Measurements from ENCODE around the gene CCDC192.

- TF ChIP-seq TARDBP (IDR thresholded peaks at IDR 0.05) (no peak), L3MBTL2 (conservative IDR thresholded peaks at IDR 0.05) (no peak), ARNT (IDR thresholded peaks at IDR 0.05) (no peak), FOXM1 (IDR thresholded peaks at IDR 0.05; ENCODE audit: borderline replicate concordance) (no peak), SP1 (IDR thresholded peaks at IDR 0.05) (no peak), ELF4 (IDR thresholded peaks at IDR 0.05) (no peak), CTBP1 (IDR thresholded peaks at IDR 0.05; ENCODE audit: borderline replicate concordance) (no peak), ZNF384 (IDR thresholded peaks at IDR 0.05) (no peak)
Measured at GRCh38 chr5:127923804-127924570, 220.8 kb downstream of the CCDC192 start.

Measured in HEK293T (cell line).